ENCODE measurements around the gene SLC43A2.

- TF ChIP-seq, protein P1, sequence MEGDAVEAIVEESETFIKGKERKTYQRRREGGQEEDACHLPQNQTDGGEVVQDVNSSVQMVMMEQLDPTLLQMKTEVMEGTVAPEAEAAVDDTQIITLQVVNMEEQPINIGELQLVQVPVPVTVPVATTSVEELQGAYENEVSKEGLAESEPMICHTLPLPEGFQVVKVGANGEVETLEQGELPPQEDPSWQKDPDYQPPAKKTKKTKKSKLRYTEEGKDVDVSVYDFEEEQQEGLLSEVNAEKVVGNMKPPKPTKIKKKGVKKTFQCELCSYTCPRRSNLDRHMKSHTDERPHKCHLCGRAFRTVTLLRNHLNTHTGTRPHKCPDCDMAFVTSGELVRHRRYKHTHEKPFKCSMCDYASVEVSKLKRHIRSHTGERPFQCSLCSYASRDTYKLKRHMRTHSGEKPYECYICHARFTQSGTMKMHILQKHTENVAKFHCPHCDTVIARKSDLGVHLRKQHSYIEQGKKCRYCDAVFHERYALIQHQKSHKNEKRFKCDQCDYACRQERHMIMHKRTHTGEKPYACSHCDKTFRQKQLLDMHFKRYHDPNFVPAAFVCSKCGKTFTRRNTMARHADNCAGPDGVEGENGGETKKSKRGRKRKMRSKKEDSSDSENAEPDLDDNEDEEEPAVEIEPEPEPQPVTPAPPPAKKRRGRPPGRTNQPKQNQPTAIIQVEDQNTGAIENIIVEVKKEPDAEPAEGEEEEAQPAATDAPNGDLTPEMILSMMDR (conservative IDR thresholded peaks at IDR 0.05; ENCODE audit: low read depth, low read length): no peak
- TF ChIP-seq EZH2 (IDR thresholded peaks at IDR 0.05; ENCODE audit: borderline replicate concordance, low read depth, low read length, poor library complexity, severe bottlenecking): no peak
These were observed 38.4 kb downstream of the SLC43A2 start for GRCh38 chr17:1590029-1590746.

All from A673 (cell line).